ENCODE results near the gene SEZ6L.

SEZ6L gene

GRCh38 chr22:26273011-26273675, 103.9 kb downstream of the SEZ6L start:
- H3K4me3 ChIP-seq (ENCODE audit: low read depth, low read length): no peak overlapping the region
- TF ChIP-seq CTCF (IDR thresholded peaks at IDR 0.05; ENCODE audit: low read depth, low read length): no peak

GRCh38 chr22:26276529-26277160, 107.4 kb downstream of the SEZ6L start:
- H3K4me3 ChIP-seq (ENCODE audit: low read depth, low read length): no peak overlapping the region
- no peak for TF ChIP-seq CTCF (IDR thresholded peaks at IDR 0.05; ENCODE audit: low read depth, low read length)

GRCh38 chr22:26281941-26282340, 112.7 kb downstream of the SEZ6L start:
- no peak overlapping the region for H3K4me3 ChIP-seq (ENCODE audit: low read depth, low read length)
- no peak for TF ChIP-seq CTCF (IDR thresholded peaks at IDR 0.05; ENCODE audit: low read depth, low read length)

- TF ChIP-seq CTCF (IDR thresholded peaks at IDR 0.05; ENCODE audit: low read depth, low read length): no peak
- H3K4me3 ChIP-seq (ENCODE audit: low read depth, low read length): no peak overlapping the region
Observed at GRCh38 chr22:26283330-26283729, 114.1 kb downstream of the SEZ6L start.

- no peak overlapping the region for H3K4me3 ChIP-seq (ENCODE audit: low read depth, low read length)
- no peak for TF ChIP-seq CTCF (IDR thresholded peaks at IDR 0.05; ENCODE audit: low read depth, low read length)
Observed at GRCh38 chr22:26285632-26286031, 116.4 kb downstream of the SEZ6L start.

GRCh38 chr22:26286091-26286820, 117.0 kb downstream of the SEZ6L start:
- no peak for TF ChIP-seq CTCF (IDR thresholded peaks at IDR 0.05; ENCODE audit: low read depth, low read length)
- H3K4me3 ChIP-seq (ENCODE audit: low read depth, low read length): no peak overlapping the region
